ENCODE results near the gene ZNF789.
"Not testable (repeated sequence)": the region's sequence is repeated elsewhere in the genome, so short reads cannot be mapped to it uniquely, and the experiment has no call there.

Gene ZNF789

GRCh38 chr7:99472561-99473314, at the start of gene ZNF789:
Gene ZNF789 (plus strand): TSS chr7:99472890. CDS start chr7:99476457, 3,567 bp downstream.
- peak; percentile 59 to 97 (median 94) for DNase-seq

GRCh38 chr7:99424932-99425730, 47.6 kb upstream of the ZNF789 start:
- no peak for DNase-seq

- DNase-seq, result no peak
Observed at GRCh38 chr7:99428972-99429566, 43.6 kb upstream of the ZNF789 start.

DNA sequence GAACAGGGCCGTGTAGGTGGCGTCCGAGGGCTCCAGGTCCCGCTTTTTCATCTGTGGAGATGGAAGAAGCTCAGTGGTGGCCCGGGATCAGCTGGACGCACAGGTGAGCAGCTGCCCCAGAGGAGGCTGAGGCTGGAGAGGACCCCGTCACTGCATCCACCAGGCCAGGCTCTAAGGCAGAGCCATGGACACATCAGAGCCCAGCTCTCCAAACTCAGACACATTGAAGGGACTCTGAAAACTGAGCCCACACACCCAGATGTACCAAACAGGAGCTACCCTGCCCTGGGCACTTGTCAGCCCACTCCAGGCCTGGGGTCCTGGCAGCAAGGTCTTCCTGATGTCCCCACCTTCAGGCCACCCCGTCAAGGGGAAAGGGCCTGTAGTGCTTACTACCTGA, 42.9 kb upstream of the ZNF789 start:
- DNase-seq, result no peak

DNA sequence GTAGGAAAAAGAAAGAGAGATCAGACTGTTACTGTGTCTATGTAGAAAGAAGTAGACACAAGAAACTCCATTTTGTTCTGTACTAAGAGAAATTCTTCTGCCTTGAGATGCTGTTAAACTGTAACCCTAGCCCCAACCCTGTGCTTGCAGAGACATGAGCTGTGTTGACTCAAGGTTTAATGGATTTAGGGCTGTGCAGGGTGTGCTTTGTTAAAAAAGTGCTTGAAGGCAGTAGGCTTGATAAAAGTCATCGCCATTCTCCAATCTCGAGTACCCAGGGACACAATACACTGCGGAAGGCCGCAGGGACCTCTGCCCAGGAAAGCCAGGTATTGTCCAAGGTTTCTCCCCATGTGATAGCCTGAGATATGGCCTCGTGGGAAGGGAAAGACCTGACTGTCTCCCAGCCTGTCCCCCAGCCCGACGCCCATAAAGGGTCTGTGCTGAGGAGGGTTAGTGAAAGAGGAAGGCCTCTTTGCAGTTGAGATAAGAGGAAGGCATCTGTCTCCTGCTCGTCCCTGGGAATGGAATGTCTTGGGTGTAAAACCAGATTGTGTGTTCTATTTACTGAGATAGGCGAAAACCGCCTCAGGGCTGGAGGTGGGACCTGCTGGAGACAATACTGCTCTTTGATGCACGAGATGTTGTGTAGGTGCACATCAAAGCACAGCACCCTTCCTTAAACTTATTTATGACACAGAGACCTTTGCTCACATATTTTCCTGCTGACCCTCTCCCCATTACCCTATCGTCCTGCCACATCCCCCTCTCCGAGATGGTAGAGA, 40.7 kb upstream of the ZNF789 start:
- not testable (repeated sequence) for DNase-seq

DNA sequence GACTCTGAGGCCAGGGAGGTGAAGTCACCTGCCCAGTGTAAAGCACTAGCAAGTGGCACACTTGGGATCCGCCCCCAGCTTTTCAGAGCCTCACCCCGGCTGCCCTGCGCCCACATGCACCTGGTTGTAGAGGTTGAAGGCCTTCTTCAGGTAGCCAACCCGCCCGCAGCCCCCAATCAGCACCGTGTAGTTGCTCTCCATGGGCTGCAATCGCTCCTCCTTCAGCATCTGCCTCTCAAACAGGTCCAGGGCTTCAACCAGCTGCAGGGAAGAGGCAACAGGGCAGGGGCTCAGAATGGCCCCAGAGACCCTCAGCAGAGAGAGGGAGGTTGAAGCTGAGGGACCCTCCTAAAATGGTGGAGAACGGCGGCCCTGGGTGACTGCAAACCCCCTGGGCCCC, 39.5 kb upstream of the ZNF789 start:
- DNase-seq, result no peak

DNA sequence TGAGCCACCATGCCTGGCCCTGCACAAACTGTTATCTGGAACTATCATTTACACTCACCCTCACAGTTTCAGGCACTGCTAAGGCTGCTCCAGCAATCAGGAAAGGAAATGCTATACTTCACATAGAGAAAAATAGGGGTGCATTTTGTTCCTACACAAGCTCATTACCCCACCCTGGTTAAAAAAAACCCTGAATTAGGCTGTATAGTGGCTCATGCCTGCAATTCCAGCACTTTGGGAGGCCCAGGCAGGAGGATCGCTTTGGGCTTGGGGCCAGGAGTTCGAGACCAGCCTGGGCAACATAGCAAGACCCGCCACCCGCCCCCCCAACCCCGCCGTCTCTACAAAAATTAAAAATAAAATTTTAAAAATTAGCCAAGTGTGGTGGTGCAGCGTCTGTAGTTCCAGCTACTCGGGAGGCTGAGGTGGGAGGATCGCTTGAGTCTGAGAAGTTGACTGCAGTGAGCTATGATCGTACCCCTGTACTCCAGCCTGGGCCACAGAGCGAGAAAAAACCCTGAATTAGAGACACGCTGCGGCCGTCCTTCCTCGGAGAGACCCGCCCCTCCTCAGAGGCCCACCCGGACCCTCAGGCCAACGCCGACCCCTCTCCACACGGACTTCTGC, 34.6 kb upstream of the ZNF789 start:
- DNase-seq, result peak in 1 of 14 donors; percentile 54

GRCh38 chr7:99438573-99439480, 33.9 kb upstream of the ZNF789 start, which contains the start of the genes CPSF4 and PTCD1:
Gene CPSF4 (plus strand): TSS chr7:99438943. CDS start chr7:99439083, 140 bp downstream.
Gene PTCD1 (minus strand): TSS chr7:99438798. CDS start chr7:99435242, 3,556 bp downstream.
- peak; percentile 54 to 96 (median 91) for DNase-seq

DNA sequence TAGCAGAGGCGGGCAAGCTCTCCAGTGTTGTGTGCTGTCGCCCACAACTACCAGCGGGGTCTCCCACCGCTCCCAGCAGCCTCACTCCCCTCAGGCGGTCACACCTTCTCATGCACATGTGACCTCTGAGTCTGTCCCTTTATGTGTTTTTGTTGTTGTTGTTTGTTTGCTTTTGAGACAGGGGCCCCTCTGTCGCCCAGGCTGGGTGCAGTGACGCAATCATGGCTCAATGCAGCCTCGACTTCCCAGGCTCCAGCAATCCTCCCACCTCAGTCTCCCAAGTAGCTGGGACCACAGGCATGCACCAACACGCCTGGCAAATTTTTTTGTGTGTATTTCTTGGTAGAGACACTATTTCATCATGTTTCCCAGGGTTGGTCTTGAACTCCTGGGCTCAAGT, 32.5 kb upstream of the ZNF789 start:
- no peak for DNase-seq

DNA sequence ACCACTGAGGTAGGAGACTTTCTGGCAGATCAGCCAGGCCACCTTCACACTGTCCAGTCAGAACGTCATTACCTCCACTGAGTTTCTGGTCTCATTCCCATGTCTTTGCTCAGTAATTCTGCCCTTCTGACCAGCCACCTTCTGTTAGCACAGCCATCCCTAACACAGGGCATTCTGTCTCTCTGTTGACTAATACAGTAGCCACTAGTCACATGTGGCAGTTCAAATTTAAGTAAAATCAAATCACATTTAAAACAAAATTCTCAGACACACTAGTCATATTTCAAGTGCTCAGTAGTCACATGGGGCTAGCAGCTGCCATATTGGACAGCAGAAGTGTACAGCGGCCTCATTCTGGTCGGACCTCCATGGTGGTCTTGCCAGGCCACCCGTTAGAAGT, 26.6 kb upstream of the ZNF789 start:
- no peak for DNase-seq

DNA sequence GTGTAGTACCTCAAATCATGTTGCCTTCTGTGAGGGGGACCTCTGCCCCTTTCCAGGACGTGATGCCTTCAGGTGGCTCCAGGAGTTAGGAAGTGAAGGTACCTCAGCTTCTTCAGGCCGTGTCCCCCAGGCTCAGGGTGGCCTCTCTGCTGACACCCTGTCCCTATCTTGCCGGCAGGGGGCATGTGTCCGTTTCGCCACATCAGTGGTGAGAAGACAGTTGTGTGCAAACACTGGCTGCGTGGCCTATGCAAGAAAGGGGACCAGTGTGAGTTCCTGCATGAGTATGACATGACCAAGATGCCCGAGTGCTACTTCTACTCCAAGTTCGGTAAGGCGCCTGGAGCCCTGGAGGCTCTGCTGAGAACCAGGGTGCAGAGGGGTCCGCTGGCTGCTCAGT, 24.7 kb upstream of the ZNF789 start:
- DNase-seq, result no peak

GRCh38 chr7:99448855-99449254, 23.8 kb upstream of the ZNF789 start:
- DNase-seq, result no peak

- no peak for DNase-seq
Observed at GRCh38 chr7:99449326-99449725, 23.4 kb upstream of the ZNF789 start.

- peak in 8 of 14 donors; percentile 7 to 81 (median 18) for DNase-seq
Observed at GRCh38 chr7:99451936-99452335, 20.8 kb upstream of the ZNF789 start.

GRCh38 chr7:99452541-99452940, 20.1 kb upstream of the ZNF789 start:
- DNase-seq, result no peak

GRCh38 chr7:99453105-99453504, 19.6 kb upstream of the ZNF789 start:
- no peak for DNase-seq

DNA sequence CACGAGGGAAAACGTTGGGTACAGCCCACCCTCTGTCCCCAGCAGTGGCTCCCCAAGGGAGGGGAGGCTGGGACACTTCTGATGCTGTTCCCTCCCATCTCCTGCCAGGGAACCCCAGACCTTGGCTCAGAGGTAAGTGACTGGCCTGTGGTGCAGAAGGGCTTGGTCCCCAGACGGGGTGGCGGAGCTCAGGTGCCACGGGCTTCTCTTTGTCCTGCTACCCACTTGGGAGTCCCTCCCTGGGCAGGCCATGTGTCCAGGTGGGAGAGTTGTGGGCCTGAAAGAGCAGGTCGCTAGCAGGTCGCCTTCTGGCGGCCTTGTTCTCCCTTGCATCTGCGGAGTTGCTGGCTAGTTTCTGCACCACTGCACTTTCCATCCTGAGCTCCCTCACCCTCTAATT, 16.8 kb upstream of the ZNF789 start:
- no peak for DNase-seq

DNA sequence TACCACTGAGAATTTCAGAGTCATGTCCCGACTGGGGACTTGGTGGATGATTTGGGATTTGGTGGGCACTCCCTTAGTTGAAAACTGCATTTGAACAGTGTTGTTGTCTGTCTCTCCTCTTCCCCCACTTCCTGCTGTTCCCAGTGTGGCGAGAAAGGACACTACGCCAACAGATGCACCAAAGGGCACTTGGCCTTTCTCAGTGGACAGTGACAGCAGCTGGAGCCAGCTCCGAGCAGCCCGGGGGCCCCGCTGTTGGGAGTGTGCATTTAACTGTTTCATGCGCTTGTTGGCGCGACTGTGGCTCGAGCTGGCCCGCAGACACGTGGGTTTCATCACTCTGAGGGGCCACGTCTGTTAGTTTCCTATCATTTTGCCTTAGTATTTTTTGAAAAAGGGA, 16.4 kb upstream of the ZNF789 start:
- peak in 3 of 14 donors; percentile 17 to 45 (median 22) for DNase-seq

DNA sequence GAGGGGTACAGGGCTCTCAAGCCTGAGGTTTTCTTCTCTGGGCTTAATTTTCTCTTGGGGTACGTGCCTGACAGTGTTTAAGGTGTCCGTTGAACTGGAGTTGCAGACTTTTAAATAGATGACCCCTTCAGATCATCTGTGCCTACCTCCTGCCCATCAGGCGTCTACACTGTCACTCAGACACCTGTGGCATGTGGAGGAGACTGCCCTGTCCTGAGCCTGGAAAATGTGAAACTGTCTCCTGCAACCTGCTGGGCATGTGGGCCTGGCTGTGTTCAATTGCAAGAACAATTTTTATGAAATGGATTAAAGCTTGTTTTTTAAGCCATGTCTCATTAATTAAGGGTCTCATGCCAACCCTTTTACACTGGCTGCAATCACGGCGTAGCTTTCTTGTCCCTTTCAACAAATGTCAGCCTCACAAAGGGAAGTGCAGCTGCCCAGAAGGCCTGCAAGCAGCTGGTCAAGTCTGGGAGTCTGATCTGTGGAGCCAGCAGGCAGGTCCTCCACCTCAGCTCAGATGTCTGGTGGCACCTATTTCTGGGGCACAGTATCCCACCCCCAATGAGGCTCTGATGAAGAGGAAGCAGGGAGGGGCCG, 15.5 kb upstream of the ZNF789 start:
- DNase-seq, result no peak
